ENCODE measurements around the gene GSTA2. TPM values are rescaled to one million over a fixed set of nuclear protein-coding genes. Genes with fewer than 3 reads are reported as not detected.
"Not testable (repeated sequence)": the region's sequence is repeated elsewhere in the genome, so short reads cannot be mapped to it uniquely, and the experiment has no call there.

Gene GSTA2
- total RNA-seq, 1 donor from 2014 or later = under 0.01 TPM

GRCh38 chr6:52726741-52727535 lies 36.3 kb downstream of the GSTA2 start:
- no peaks in the 10 kb centered on the region for H3K4me1 ChIP-seq (ENCODE audit: control insufficient read depth in 3 of 3, insufficient read depth in 3 of 3, low read length in 3 of 3)
- no peak overlapping the region for H3K9ac ChIP-seq (ENCODE audit: low read depth in 1 of 3, low read length in 3 of 3)
- H3K4me3 ChIP-seq (ENCODE audit: low read length in 3 of 3) = no peak overlapping the region
- no peaks in the 10 kb centered on the region for H3K27me3 ChIP-seq (ENCODE audit: control insufficient read depth in 3 of 3, insufficient read depth in 3 of 3, low read length in 3 of 3)
- H3K9me3 ChIP-seq (ENCODE audit: control insufficient read depth in 3 of 3, low read length in 3 of 3) = no peaks in the 10 kb centered on the region
- H3K27ac ChIP-seq (ENCODE audit: low read depth, low read length) = no peak overlapping the region
- no peaks in the 10 kb centered on the region for H3K36me3 ChIP-seq (ENCODE audit: control insufficient read depth in 3 of 3, insufficient read depth in 3 of 3, low read length in 3 of 3)

DNA sequence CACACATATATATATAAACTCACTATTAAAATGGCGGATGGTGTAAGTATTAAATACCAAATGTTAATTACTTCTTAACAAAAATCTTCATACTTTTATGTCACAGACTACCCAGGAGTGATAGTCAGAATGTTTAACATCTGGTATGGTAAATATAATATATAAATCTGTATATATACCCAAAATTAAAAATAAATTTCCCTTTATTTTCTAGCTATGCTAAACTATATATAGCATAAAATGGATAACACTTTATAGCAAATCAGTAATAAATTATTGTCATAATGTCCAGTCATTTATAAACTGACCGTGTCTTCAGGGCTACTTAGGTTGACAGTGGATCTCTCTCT lies 37.1 kb downstream of the GSTA2 start:
- H3K27ac ChIP-seq (ENCODE audit: low read depth, low read length) = no peak overlapping the region
- no peaks in the 10 kb centered on the region for H3K27me3 ChIP-seq (ENCODE audit: control insufficient read depth in 3 of 3, insufficient read depth in 3 of 3, low read length in 3 of 3)
- no peaks in the 10 kb centered on the region for H3K9me3 ChIP-seq (ENCODE audit: control insufficient read depth in 3 of 3, low read length in 3 of 3)
- no peak overlapping the region for H3K9ac ChIP-seq (ENCODE audit: low read depth in 1 of 3, low read length in 3 of 3)
- H3K36me3 ChIP-seq (ENCODE audit: control insufficient read depth in 3 of 3, insufficient read depth in 3 of 3, low read length in 3 of 3) = no peaks in the 10 kb centered on the region
- H3K4me3 ChIP-seq (ENCODE audit: low read length in 3 of 3) = no peak overlapping the region
- no peaks in the 10 kb centered on the region for H3K4me1 ChIP-seq (ENCODE audit: control insufficient read depth in 3 of 3, insufficient read depth in 3 of 3, low read length in 3 of 3)

DNA sequence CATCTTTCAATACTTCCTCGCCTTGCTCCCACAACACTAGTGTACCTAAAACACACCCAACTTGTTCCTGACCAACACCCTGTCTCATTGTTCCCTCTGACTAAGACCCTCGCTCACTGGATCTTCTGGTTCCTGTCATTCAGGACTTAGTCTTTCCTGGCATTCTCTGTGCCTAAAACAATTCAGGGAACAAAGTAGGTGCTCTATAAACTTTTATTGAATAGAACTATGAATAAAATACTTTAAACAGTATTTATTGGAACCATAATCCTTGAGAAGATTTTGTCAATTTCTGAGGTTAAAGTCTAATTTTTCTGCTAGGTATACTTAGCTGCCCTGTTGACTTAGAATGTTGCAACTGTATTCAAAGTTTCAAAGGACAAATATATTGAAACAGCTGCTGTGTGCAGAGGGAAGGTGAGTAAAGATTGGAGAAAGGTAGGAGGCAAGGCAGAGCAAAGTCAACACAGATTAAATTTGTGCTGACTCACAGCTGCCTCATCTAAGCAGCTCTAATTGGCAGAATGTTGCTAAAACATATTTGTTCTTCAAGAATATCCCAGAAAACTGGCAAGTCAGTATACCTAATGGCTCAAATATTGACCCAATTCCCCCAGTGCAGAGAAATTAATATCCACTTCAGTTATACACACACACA lies 37.6 kb downstream of the GSTA2 start:
- Histone ChIP-seq H3K4me3 (ENCODE audit: low read length in 3 of 3) (no peak overlapping the region), H3K36me3 (ENCODE audit: control insufficient read depth in 3 of 3, insufficient read depth in 3 of 3, low read length in 3 of 3) (no peaks in the 10 kb centered on the region), H3K27me3 (ENCODE audit: control insufficient read depth in 3 of 3, insufficient read depth in 3 of 3, low read length in 3 of 3) (no peaks in the 10 kb centered on the region), H3K9ac (ENCODE audit: low read depth in 1 of 3, low read length in 3 of 3) (no peak overlapping the region), H3K4me1 (ENCODE audit: control insufficient read depth in 3 of 3, insufficient read depth in 3 of 3, low read length in 3 of 3) (no peaks in the 10 kb centered on the region), H3K9me3 (ENCODE audit: control insufficient read depth in 3 of 3, low read length in 3 of 3) (no peaks in the 10 kb centered on the region), H3K27ac (ENCODE audit: low read depth, low read length) (no peak overlapping the region)

- Histone ChIP-seq H3K4me1 (ENCODE audit: control insufficient read depth in 3 of 3, insufficient read depth in 3 of 3, low read length in 3 of 3) (no peaks in the 10 kb centered on the region), H3K4me3 (ENCODE audit: low read length in 3 of 3) (no peak overlapping the region), H3K9ac (ENCODE audit: low read depth in 1 of 3, low read length in 3 of 3) (no peak overlapping the region), H3K36me3 (ENCODE audit: control insufficient read depth in 3 of 3, insufficient read depth in 3 of 3, low read length in 3 of 3) (no peaks in the 10 kb centered on the region), H3K27ac (ENCODE audit: low read depth, low read length) (no peak overlapping the region), H3K9me3 (ENCODE audit: control insufficient read depth in 3 of 3, low read length in 3 of 3) (no peaks in the 10 kb centered on the region), H3K27me3 (ENCODE audit: control insufficient read depth in 3 of 3, insufficient read depth in 3 of 3, low read length in 3 of 3) (no peaks in the 10 kb centered on the region)
These were observed 38.1 kb downstream of the GSTA2 start for GRCh38 chr6:52725143-52725534.

GRCh38 chr6:52724406-52725121 lies 38.7 kb downstream of the GSTA2 start:
- no peaks in the 10 kb centered on the region for H3K9me3 ChIP-seq (ENCODE audit: control insufficient read depth in 3 of 3, low read length in 3 of 3)
- H3K27ac ChIP-seq (ENCODE audit: low read depth, low read length) = no peak overlapping the region

DNA sequence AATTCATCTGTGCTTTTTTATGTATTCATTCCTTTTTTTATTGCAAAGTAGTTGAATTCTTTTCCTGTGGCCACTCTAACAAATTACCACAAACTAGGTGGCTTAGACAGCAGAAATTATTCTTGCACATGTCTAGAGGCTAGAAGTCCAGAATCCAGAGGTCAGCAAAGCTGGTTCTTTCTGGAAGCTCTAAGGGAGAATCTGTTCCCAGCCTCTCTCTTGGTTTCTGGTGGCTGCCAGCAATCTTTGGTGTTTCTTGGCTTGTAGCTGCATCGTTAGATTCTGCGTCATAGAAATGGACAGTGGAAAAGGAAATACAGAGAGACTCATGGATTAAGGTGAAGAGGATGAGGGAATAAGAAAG lies 39.3 kb downstream of the GSTA2 start:
- H3K4me3 ChIP-seq (ENCODE audit: low read length in 3 of 3) = no peak overlapping the region
- H3K9ac ChIP-seq (ENCODE audit: low read depth in 1 of 3, low read length in 3 of 3) = no peak overlapping the region
- H3K27me3 ChIP-seq (ENCODE audit: control insufficient read depth in 3 of 3, insufficient read depth in 3 of 3, low read length in 3 of 3) = no peaks in the 10 kb centered on the region
- H3K4me1 ChIP-seq (ENCODE audit: control insufficient read depth in 3 of 3, insufficient read depth in 3 of 3, low read length in 3 of 3) = no peaks in the 10 kb centered on the region
- H3K27ac ChIP-seq (ENCODE audit: low read depth, low read length) = no peak overlapping the region
- no peaks in the 10 kb centered on the region for H3K9me3 ChIP-seq (ENCODE audit: control insufficient read depth in 3 of 3, low read length in 3 of 3)
- H3K36me3 ChIP-seq (ENCODE audit: control insufficient read depth in 3 of 3, insufficient read depth in 3 of 3, low read length in 3 of 3) = no peaks in the 10 kb centered on the region

More at GRCh38 chr6:52724406-52725121, 38.7 kb downstream of the GSTA2 start:
- Histone ChIP-seq H3K36me3 (ENCODE audit: control insufficient read depth in 3 of 3, insufficient read depth in 3 of 3, low read length in 3 of 3) (no peaks in the 10 kb centered on the region), H3K9ac (ENCODE audit: low read depth in 1 of 3, low read length in 3 of 3) (no peak overlapping the region), H3K27me3 (ENCODE audit: control insufficient read depth in 3 of 3, insufficient read depth in 3 of 3, low read length in 3 of 3) (no peaks in the 10 kb centered on the region), H3K4me1 (ENCODE audit: control insufficient read depth in 3 of 3, insufficient read depth in 3 of 3, low read length in 3 of 3) (no peaks in the 10 kb centered on the region), H3K4me3 (ENCODE audit: low read length in 3 of 3) (no peak overlapping the region)

GRCh38 chr6:52720321-52720720 lies 43.0 kb downstream of the GSTA2 start:
- Histone ChIP-seq H3K9ac (ENCODE audit: low read depth in 1 of 3, low read length in 3 of 3) (no peak overlapping the region), H3K36me3 (ENCODE audit: control insufficient read depth in 3 of 3, insufficient read depth in 3 of 3, low read length in 3 of 3) (no peaks in the 10 kb centered on the region), H3K9me3 (ENCODE audit: control insufficient read depth in 3 of 3, low read length in 3 of 3) (no peaks in the 10 kb centered on the region), H3K27me3 (ENCODE audit: control insufficient read depth in 3 of 3, insufficient read depth in 3 of 3, low read length in 3 of 3) (no peaks in the 10 kb centered on the region), H3K27ac (ENCODE audit: low read depth, low read length) (no peak overlapping the region), H3K4me3 (ENCODE audit: low read length in 3 of 3) (no peak overlapping the region), H3K4me1 (ENCODE audit: control insufficient read depth in 3 of 3, insufficient read depth in 3 of 3, low read length in 3 of 3) (no peaks in the 10 kb centered on the region)

GRCh38 chr6:52718550-52718949 lies 44.7 kb downstream of the GSTA2 start:
- H3K9ac ChIP-seq (ENCODE audit: low read depth in 1 of 3, low read length in 3 of 3) = no peak overlapping the region
- no peaks in the 10 kb centered on the region for H3K27me3 ChIP-seq (ENCODE audit: control insufficient read depth in 3 of 3, insufficient read depth in 3 of 3, low read length in 3 of 3)
- no peaks in the 10 kb centered on the region for H3K9me3 ChIP-seq (ENCODE audit: control insufficient read depth in 3 of 3, low read length in 3 of 3)
- no peaks in the 10 kb centered on the region for H3K4me1 ChIP-seq (ENCODE audit: control insufficient read depth in 3 of 3, insufficient read depth in 3 of 3, low read length in 3 of 3)
- no peaks in the 10 kb centered on the region for H3K36me3 ChIP-seq (ENCODE audit: control insufficient read depth in 3 of 3, insufficient read depth in 3 of 3, low read length in 3 of 3)
- H3K27ac ChIP-seq (ENCODE audit: low read depth, low read length) = no peak overlapping the region
- H3K4me3 ChIP-seq (ENCODE audit: low read length in 3 of 3) = no peak overlapping the region

DNA sequence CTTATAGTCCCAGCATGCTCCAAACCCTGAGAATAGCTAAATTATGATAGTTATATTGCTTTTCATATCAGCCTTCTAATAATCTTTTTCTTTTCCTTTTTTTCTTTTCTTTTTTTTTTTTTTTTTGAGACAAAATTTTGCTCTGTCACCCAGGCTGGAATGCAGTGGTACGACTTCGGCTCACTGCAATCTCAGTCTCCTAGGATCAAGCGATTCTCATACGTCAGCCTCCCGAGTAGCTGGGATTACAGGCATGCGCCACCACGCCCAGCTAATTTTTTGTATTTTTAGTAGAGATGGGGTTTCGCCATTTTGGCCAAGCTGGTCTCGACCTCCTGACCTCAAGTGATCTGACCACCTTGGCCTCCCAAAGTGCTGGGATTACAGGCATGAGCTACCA lies 48.5 kb downstream of the GSTA2 start:
- not testable (repeated sequence) for H3K27me3 ChIP-seq (ENCODE audit: control insufficient read depth in 3 of 3, insufficient read depth in 3 of 3, low read length in 3 of 3); H3K4me1 ChIP-seq (ENCODE audit: control insufficient read depth in 3 of 3, insufficient read depth in 3 of 3, low read length in 3 of 3); H3K36me3 ChIP-seq (ENCODE audit: control insufficient read depth in 3 of 3, insufficient read depth in 3 of 3, low read length in 3 of 3); H3K4me3 ChIP-seq (ENCODE audit: low read length in 3 of 3); H3K27ac ChIP-seq (ENCODE audit: low read depth, low read length); H3K9ac ChIP-seq (ENCODE audit: low read depth in 1 of 3, low read length in 3 of 3); H3K9me3 ChIP-seq (ENCODE audit: control insufficient read depth in 3 of 3, low read length in 3 of 3)

GRCh38 chr6:52712136-52712535 lies 51.1 kb downstream of the GSTA2 start:
- no peaks in the 10 kb centered on the region for H3K4me1 ChIP-seq (ENCODE audit: control insufficient read depth in 3 of 3, insufficient read depth in 3 of 3, low read length in 3 of 3)
- no peaks in the 10 kb centered on the region for H3K27me3 ChIP-seq (ENCODE audit: control insufficient read depth in 3 of 3, insufficient read depth in 3 of 3, low read length in 3 of 3)
- no peak overlapping the region for H3K9ac ChIP-seq (ENCODE audit: low read depth in 1 of 3, low read length in 3 of 3)
- H3K36me3 ChIP-seq (ENCODE audit: control insufficient read depth in 3 of 3, insufficient read depth in 3 of 3, low read length in 3 of 3) = no peaks in the 10 kb centered on the region
- no peak overlapping the region for H3K27ac ChIP-seq (ENCODE audit: low read depth, low read length)
- no peak overlapping the region for H3K4me3 ChIP-seq (ENCODE audit: low read length in 3 of 3)
- no peaks in the 10 kb centered on the region for H3K9me3 ChIP-seq (ENCODE audit: control insufficient read depth in 3 of 3, low read length in 3 of 3)
